ENCODE measurements around the gene DNAL1.

- TF ChIP-seq CTCF (IDR thresholded peaks at IDR 0.05; ENCODE audit: poor library complexity) (no peak), EZH2phosphoT487 (IDR thresholded peaks at IDR 0.05; ENCODE audit: low read depth, severe bottlenecking, unreplicated experiment) (no peak)
Measured at GRCh38 chr14:73684627-73685026, 39.8 kb downstream of the DNAL1 start.
